GM15510 (cell line): Measurements from ENCODE around the gene MLXIPL.

Experiments
- POLR2A ChIP-seq: IDR thresholded peaks from 3 replicates; pipeline ENCODE4 v1.6.1; 2011; ENCODE audit warnings: borderline replicate concordance; ENCODE audit not compliant: insufficient read length; ENCODE audit errors: extremely low read depth

MLXIPL gene

DNA sequence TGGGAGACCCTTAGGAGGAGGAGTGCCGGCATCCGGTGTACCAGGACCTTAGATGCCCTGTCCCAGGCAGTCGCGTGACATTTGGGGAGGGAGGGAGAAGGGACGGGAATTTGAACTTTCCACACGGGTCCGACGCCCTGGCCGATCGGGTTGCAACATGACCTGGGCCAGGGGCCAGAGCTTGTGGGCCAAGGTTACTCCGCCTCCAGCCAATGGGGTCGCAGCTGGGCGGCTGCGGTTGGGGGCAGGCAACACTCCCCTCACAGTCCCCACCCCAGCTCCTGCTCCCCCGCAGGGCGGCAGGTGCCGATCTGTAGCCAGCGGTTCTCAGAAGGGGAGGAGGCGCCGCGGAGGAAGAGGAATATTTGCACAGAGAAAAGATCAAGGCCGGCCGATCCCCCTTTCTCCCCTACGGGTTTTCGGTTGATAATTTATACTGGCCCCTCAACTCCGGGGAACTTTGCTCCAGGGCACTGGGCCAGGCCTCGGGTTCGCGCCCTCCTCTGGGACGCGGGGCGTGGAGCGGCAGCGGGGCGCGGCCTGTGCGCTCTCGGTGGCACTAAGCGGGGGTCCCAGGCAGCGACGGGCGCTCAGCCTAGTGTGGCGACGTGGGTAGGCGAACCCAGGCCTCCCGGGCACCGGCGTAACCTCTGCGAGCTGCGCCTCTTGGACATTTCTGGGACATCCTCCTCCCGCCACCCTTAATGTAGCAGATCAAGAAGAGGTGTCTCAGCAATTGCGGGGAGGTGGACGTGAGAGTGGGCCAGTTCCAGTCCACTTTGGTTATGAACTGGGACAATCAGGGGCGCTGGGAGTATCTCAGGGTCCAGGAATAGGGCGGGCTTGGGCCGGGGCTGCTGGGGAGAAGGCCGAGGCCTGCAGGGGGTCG is 1.2 kb downstream of the MLXIPL start:
- no peak for TF ChIP-seq POLR2A

DNA sequence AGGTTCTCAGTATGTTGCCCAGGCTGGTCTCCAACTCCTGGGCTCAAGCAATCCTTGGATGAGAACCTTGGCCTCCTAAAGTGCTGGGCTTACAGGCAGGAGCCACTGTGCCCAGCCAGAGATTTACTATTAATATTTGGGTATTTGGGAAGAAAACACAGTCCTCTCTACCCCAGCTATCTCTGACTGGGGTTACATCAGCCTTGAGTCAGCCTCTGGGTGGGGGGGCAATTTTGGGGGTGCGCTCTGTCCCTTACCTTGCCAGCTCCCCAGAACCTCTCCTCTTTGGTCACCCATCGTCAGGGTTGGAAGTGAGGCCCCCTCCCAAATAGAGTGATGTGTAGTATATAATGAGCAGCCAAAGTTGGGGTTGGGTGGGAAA is 1.8 kb downstream of the MLXIPL start:
- no peak for TF ChIP-seq POLR2A

DNA sequence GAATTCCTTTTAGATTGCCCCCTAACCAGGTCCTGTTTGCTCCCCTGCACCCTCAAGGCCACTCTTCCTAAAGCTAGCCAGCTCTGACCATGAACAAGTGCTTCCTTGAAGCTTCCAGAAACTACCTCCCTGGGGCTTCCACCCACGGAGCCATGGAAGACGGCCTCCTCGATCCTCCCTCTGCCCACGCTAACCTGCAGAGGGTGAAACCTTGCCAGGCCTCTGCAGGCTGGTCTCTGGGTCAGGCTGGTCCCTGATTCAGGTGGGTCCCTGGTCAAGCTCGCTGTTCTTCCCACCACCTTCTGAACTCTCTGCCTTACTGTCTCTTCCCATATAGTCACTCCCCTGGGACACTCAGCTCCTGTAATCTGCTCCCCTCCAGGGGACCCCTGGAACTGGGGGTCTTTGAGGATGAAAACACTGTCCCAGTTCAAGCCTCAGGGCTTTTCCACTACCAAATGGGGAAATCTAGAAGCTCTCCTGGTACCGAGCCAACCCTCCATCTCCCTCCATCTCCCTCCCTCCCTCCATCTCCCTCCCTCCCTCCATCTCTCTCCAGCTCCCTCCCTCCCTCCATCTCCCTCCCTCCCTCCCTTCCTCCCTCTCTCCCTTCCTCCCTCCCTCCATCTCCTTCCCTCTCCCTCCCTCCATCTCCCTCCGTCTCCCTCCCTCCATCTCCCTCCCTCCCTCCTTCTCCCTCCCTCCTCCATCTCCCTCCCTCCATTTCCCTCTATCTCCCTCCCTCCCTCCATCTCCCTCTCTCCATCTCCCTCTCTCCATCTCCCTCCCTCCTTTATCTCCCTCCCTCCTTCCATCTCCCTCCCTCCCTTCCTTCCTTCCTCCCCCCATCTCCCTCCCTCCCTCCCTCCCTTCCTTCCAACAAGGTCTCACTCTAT is 2.9 kb downstream of the MLXIPL start:
- no peak for TF ChIP-seq POLR2A

DNA sequence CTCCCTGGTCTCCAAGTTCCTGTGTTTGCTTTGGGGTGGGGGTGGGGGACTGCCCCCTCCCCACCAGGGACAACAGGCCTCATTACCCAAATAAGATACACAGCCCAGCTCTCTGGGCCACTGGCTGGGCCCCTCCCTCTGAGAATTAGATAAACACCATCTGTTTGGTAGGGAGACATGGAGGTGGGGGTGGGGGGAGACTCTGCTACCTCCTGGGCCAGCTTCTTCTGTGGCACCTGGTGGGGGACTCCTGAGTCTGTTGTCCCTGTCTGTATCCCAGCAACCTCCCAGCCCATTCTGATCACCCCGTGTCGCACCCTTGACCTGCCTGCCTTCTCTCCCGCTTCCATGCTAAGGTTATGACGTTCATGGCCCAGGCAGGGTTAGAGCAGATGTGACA is 5.8 kb downstream of the MLXIPL start:
- TF ChIP-seq POLR2A = no peak

DNA sequence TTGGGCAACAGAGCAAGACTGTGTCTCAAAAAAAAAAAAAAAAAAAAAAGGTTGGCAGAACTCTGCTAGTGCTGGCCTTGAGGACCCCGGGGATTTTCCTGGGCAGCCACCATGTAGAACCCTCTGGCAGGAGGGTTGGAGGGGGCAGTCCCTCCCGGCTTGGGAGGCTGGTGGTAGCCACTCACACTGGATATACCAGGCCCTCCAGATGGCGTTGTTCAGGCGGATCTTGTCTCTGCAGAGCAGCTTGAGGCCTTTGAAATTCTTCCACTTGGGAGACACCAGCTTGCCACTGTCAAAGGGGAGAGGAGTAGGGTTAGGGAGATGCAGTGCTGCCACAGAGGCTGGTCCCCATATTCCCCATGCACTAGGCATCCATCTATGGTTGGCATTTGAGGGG is 8.4 kb downstream of the MLXIPL start:
- no peak for TF ChIP-seq POLR2A

DNA sequence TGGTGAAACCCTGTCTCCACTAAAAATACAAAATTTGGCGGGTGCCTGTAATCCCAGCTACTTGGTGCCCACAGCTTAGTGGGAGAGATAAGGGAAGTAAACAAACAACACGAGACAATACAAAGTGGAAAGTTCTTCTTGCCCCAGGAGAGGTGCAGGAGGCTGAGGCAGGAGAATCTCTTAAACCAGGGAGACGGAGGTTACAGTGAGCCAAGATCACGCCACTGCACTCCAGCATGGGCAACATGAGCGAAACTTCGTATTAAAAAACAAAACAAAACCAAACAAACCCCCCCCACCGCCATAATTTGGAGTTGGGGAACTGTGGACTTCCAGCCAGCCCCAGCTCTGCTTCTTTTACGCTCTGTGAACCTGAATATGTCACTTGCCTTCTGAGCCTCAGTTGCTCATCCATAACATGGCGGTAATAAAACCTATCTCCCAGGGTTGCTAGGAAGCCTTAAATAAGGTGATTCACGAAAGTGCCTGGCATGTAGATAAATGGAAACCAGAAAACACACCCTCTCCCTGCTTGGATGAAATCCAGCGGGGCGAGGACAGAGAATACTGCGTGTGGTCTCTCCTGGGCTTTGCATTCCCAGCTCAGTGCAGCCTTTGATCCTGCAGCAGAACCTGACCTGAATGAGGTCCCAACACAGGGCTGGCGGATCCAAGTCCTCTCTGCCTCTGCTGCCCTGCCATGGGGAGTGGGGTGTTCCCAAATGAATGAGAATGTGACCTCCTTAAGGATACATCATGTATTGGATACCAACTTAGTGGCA is 10.2 kb downstream of the MLXIPL start:
- no peak for TF ChIP-seq POLR2A

DNA sequence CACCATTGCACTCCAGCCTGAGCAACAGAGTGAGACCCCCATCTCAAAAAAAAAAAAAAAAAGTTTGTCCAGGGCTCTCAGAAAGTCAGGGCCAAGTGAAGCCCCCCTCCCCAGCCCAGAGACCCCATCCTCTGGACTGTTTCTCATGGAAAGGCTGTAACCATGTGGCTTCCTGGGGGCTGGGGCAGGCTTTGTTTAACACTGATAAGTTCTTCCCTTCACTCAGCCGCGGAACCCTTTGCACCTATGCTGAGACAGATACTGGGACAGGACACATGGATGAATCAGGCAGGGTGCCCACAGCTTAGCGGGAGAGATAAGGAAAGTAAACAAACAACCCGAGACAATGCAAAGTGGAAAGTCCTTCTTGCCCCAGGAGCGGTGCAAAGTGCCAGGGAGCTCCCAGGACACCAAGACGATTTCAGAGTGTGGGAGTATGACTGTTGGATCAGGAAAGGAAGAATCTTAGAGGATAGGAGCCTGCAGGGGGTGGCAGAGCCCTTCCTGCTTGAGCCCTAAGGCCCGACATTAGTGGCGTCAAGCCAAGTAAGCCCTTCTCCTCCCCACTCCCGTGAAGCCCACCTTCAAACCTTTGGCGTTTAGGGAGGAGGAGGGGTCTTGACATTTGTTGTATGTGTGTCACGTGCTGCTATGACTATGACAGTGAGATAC is 11.6 kb downstream of the MLXIPL start:
- no peak for TF ChIP-seq POLR2A

DNA sequence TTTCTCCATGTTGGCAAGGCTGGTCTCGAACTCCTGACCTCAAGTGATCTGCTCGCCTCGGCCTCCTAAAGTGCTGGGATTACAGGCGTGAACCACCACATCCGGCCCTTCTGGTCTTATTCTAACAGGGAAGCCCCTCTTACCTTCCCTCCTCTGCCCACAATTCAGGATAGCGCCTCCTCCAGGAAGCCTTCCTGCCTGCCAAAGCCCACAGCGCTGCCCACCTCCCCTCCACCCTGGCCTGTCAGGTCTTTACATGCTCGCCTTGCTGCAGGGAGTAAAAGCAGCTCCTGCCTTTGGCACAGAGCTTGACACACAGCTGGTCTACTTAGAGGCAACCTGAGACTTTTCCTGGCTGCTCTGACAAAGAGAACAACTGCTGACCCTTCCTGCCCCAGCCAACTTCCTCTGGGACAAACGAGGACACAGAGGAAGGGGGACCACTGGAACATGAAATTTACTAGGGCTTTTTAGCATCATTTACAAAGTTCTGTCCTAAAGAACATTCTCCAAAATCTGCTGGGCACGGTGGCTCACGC is 13.2 kb downstream of the MLXIPL start:
- no peak for TF ChIP-seq POLR2A

DNA sequence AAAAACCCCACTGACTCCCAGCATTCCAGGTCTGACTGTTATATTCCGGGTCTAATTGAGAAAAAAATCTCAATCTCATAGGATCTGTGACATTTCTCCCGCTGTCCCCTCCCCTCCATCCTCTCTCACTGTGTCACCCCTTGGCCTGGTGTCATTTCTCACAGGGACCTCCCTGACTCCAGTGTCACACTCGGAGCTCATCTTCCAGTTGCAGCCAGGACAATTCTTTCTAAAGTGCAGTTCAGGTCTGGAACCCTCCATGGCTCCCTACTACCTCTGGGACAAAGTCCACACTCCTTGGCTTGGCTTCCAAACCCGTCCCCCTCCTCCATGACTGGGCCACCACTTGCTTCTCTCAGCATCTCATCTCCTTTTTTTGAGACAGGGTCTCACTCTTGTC is 14.2 kb downstream of the MLXIPL start:
- no peak for TF ChIP-seq POLR2A

DNA sequence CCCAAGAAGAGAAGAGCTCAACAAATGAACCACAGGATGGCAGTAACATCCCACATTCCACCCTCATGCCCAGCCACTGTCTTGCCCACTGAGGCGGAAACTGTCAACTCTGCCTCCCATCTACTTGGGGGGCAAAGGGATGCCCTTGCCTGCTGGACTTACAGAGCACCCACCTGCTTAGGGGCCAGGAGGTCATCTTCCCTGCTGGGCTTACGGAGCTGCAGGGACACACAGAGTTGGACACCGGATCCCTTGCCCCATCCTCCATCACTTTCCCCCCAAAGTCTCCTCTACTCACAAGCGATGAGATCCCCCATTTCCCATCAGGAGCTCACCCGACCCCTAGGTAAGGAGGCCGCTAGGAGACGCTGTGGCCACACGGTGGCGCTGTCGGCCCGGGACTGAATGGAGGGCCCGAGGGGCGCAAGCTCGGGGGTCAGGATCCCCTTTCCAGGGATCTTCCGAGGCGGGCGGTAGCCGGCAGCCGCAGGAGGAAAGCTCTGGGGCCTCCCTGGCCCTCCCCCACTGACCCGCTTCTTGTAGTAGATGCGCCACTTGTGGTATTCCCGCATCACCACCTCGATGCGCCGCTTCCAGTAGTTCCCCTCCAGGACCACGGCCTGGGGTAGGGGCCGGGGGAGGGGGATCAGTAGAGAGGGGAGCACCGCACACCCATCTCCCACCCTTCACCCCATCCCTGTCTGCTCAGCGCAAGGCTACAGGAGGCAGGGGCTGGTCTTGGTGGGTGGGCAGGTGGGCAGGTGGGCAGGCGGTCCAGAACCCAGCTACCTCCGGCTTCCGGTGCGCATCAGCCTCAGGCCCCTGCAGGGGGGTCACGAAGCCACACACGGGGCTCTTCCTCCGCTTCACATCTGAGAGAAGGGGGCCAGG is 17.3 kb downstream of the MLXIPL start:
- no peak for TF ChIP-seq POLR2A

DNA sequence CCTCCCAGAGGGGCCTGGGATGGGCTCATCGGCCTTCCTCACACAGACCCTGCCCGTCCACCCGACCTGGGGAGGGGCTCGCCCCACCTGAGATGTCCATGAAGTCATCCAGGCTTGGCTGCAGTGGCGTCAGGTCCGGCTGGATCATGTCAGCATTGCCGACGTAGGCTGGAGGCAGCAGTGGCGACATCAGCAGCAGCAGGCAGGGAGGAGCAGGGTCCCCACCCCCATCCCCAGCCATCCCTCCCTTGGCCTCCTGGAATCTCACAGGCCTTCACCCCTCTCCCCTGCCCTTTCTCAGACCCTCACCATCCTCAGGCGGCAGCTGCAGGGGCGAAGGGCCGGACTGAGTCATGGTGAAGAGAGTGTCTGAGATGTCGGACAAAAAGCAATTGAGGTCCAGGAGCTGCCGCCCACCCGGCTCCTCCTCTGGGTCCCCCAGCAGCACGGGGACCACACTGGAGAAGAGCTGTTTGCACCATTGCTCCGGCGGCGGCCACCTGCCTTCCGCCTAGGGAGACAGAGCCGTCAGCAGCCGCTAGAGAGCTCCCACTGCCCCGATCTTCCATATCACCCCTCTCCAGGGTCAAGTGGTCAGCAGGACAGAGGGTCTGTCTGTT is 18.6 kb downstream of the MLXIPL start:
- TF ChIP-seq POLR2A = no peak

DNA sequence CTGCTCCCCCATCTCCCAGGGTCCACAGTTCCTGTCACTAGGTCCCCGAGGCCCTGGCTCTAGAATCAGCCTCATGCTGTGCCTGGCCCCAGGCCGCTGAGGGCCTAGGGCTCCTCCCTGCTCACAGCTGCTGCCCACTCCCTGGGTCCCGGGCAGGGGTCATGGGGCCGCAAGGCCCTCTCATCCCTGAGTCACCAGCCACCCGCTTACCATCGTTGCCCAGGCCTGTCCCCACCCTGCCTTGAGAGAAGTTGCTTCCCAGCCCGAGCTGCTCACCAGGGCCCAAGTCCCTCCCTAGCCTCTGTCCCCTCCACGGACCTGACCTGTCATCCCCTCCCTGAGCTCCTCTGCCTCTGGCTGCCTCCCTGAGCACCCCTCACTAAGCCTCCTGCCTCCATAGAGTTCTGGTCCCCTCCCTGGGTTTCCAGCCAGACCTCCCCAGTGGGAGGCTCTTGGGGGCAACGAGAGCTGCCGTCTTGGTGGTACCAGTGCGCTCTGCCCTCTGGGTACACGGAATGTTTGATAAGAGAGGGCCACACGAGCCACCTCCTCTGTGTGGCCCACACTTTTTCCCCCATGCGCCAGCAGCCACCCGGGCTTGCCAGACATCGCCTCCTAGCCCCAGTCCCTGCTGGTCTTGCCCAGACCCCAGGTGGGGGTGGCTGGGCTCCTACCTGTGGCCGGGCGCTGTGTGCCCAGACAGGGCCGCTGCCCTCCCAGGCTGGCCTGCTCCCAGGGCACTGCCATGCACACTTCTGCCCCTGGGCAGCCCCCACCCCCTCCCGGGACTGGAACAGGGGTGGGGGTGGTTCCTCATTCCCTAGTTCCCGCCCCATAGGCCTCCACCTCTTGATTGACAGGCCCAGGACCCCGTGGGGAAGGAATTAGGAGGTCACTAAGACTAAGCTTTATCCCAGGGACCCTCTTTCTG is 21.3 kb downstream of the MLXIPL start:
- no peak for TF ChIP-seq POLR2A
